Fibroblast of skin of right biceps (primary cell): ENCODE results near the gene C13orf46.

Experiments
- DNase-seq: peaks from one replicate; pipeline ENCODE4 v3.0.0-alpha.2; 2013

C13orf46 gene

GRCh38 chr13:113969973-113970611, 3.8 kb downstream of the C13orf46 start:
- no peak for DNase-seq

GRCh38 chr13:113969311-113969972, 4.4 kb downstream of the C13orf46 start:
- DNase-seq = no peak

- no peak for DNase-seq
Measured at GRCh38 chr13:113968463-113969310, 5.2 kb downstream of the C13orf46 start.

GRCh38 chr13:113967729-113968462, 6.0 kb downstream of the C13orf46 start:
- DNase-seq = no peak

- no peak for DNase-seq
Measured at GRCh38 chr13:113967206-113967720, 6.6 kb downstream of the C13orf46 start.

- no peak for DNase-seq
Measured at GRCh38 chr13:113965968-113966884, 7.7 kb downstream of the C13orf46 start.

GRCh38 chr13:113965383-113965874, 8.4 kb downstream of the C13orf46 start:
- DNase-seq = no peak

- DNase-seq = no peak
Measured at GRCh38 chr13:113964251-113964995, 9.5 kb downstream of the C13orf46 start.

GRCh38 chr13:113963376-113963775, 10.5 kb downstream of the C13orf46 start:
- DNase-seq = no peak

- DNase-seq = no peak
Measured at GRCh38 chr13:113962975-113963374, 10.9 kb downstream of the C13orf46 start.

- no peak for DNase-seq
Measured at GRCh38 chr13:113962386-113962785, 11.5 kb downstream of the C13orf46 start.

GRCh38 chr13:113960276-113960948, 13.5 kb downstream of the C13orf46 start:
- no peak for DNase-seq

GRCh38 chr13:113959198-113959597, 14.7 kb downstream of the C13orf46 start:
- no peak for DNase-seq

- DNase-seq = no peak
Measured at GRCh38 chr13:113958373-113958772, 15.5 kb downstream of the C13orf46 start.

- DNase-seq = no peak
Measured at GRCh38 chr13:113956571-113956970, 17.3 kb downstream of the C13orf46 start.

- no peak for DNase-seq
Measured at GRCh38 chr13:113955691-113956090, 18.2 kb downstream of the C13orf46 start.

- DNase-seq = no peak
Measured at GRCh38 chr13:113955235-113955634, 18.6 kb downstream of the C13orf46 start.

- no peak for DNase-seq
Measured at GRCh38 chr13:113954046-113954835, 19.6 kb downstream of the C13orf46 start.

GRCh38 chr13:113953561-113953960, 20.3 kb downstream of the C13orf46 start:
- no peak for DNase-seq
